Measurements from ENCODE around the gene EIF2S2.
A peak's percentile ranks its signal among the peaks of the same experiment; 100 is the strongest.

The EIF2S2 gene

GRCh38 chr20:34085544-34086040 is 26.5 kb downstream of the EIF2S2 start:
- no peak for DNase-seq

- peak; percentile 49 for DNase-seq
Measured at GRCh38 chr20:34084227-34084923, 27.7 kb downstream of the EIF2S2 start.

GRCh38 chr20:34083781-34084180 is 28.3 kb downstream of the EIF2S2 start:
- no peak for DNase-seq

- DNase-seq = no peak
Measured at GRCh38 chr20:34083137-34083536, 28.9 kb downstream of the EIF2S2 start.

- DNase-seq = no peak
Measured at GRCh38 chr20:34082232-34082887, 29.7 kb downstream of the EIF2S2 start.

- DNase-seq = no peak
Measured at GRCh38 chr20:34079818-34080217, 32.2 kb downstream of the EIF2S2 start.

GRCh38 chr20:34078540-34078939 is 33.5 kb downstream of the EIF2S2 start:
- no peak for DNase-seq

GRCh38 chr20:34076952-34077351 is 35.1 kb downstream of the EIF2S2 start:
- no peak for DNase-seq

- DNase-seq = peak; percentile 15
Measured at GRCh38 chr20:34075647-34076046, 36.4 kb downstream of the EIF2S2 start.

GRCh38 chr20:34074101-34074760 is 37.8 kb downstream of the EIF2S2 start:
- DNase-seq = no peak

GRCh38 chr20:34072778-34073177 is 39.3 kb downstream of the EIF2S2 start:
- DNase-seq = no peak

- DNase-seq = no peak
Measured at GRCh38 chr20:34072076-34072475, 40.0 kb downstream of the EIF2S2 start.

- no peak for DNase-seq
Measured at GRCh38 chr20:34070859-34071258, 41.2 kb downstream of the EIF2S2 start.

GRCh38 chr20:34070079-34070439 is 42.0 kb downstream of the EIF2S2 start:
- DNase-seq = no peak

GRCh38 chr20:34069341-34070078 is 42.5 kb downstream of the EIF2S2 start:
- DNase-seq = peak; percentile 91

- DNase-seq = no peak
Measured at GRCh38 chr20:34068001-34068400, 44.0 kb downstream of the EIF2S2 start.

GRCh38 chr20:34066476-34067090 is 45.5 kb downstream of the EIF2S2 start:
- DNase-seq = no peak

GRCh38 chr20:34065260-34065659 is 46.8 kb downstream of the EIF2S2 start:
- no peak for DNase-seq

- no peak for DNase-seq
Measured at GRCh38 chr20:34064286-34064685, 47.8 kb downstream of the EIF2S2 start.

- DNase-seq = no peak
Measured at GRCh38 chr20:34062570-34063482, 49.2 kb downstream of the EIF2S2 start.

- no peak for DNase-seq
Measured at GRCh38 chr20:34061695-34062094, 50.3 kb downstream of the EIF2S2 start.

GRCh38 chr20:34060970-34061369 is 51.1 kb downstream of the EIF2S2 start:
- no peak for DNase-seq

All from DMS53 (cell line).